Measurements from ENCODE around the gene UBA6.
A peak's percentile ranks its signal among the peaks of the same experiment; 100 is the strongest.

The UBA6 gene

DNA sequence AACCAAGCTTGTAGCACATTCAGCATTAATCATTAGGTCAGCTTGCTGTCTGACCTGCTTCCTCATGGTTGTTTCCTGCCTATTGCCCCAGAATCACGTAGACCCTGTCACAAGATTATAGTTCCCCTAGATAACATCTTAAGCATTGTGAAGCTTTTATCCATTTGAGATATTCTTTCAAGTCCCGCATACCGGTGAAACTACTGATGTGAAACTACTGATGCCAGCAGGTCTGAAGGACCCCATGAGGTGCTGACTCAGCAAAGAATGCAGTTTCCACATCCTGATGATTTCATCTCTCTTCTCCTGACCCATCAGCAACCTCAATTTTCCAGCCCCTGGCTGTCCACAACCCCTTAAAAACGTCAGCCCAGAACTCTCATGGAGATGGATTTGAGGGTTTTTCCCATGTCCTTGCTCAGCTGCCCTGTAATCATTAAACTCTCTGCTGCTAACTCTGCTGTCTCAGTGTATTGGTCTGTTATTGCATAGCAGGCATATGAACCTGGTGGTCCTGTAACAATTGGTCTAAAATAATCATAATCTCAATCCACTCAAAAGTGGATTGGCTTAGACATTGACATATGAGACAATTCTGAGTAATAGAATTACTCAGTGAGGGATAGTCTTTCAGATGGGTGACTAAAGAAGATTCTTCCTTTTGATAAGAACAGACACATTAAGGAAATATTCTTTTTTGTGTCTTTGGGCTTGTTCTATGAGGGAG lies 26.3 kb upstream of the UBA6 start:
- H3K36me3 ChIP-seq (ENCODE audit: insufficient read depth), result no peaks in the 10 kb centered on the region
- H3K27ac ChIP-seq, result peak overlapping the region; percentile 8; the same call in 1 of the 2 replicates
- H3K4me1 ChIP-seq (ENCODE audit: low read depth, poor library complexity, severe bottlenecking), result peaks cover 15% of the 10 kb centered on the region
- H2AFZ ChIP-seq (ENCODE audit: low read depth), result no peak overlapping the region
- H3K4me2 ChIP-seq, result peak overlapping the region; percentile 7; the same call in 1 of the 2 replicates
- TF ChIP-seq, protein P1, sequence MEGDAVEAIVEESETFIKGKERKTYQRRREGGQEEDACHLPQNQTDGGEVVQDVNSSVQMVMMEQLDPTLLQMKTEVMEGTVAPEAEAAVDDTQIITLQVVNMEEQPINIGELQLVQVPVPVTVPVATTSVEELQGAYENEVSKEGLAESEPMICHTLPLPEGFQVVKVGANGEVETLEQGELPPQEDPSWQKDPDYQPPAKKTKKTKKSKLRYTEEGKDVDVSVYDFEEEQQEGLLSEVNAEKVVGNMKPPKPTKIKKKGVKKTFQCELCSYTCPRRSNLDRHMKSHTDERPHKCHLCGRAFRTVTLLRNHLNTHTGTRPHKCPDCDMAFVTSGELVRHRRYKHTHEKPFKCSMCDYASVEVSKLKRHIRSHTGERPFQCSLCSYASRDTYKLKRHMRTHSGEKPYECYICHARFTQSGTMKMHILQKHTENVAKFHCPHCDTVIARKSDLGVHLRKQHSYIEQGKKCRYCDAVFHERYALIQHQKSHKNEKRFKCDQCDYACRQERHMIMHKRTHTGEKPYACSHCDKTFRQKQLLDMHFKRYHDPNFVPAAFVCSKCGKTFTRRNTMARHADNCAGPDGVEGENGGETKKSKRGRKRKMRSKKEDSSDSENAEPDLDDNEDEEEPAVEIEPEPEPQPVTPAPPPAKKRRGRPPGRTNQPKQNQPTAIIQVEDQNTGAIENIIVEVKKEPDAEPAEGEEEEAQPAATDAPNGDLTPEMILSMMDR (conservative IDR thresholded peaks at IDR 0.05; ENCODE audit: low read depth, low read length), result no peak
- no peak overlapping the region for H3K4me3 ChIP-seq (IDR thresholded peaks at IDR 0.05; ENCODE audit: insufficient read depth, low read depth, low read length)
- H3K27me3 ChIP-seq (ENCODE audit: insufficient read depth, low read depth), result no peaks in the 10 kb centered on the region
- H4K20me1 ChIP-seq (ENCODE audit: insufficient read depth), result no peaks in the 10 kb centered on the region
- no peaks in the 10 kb centered on the region for H3K79me2 ChIP-seq (ENCODE audit: insufficient read depth, low read depth)
- H3K9ac ChIP-seq, result no peak overlapping the region

DNA sequence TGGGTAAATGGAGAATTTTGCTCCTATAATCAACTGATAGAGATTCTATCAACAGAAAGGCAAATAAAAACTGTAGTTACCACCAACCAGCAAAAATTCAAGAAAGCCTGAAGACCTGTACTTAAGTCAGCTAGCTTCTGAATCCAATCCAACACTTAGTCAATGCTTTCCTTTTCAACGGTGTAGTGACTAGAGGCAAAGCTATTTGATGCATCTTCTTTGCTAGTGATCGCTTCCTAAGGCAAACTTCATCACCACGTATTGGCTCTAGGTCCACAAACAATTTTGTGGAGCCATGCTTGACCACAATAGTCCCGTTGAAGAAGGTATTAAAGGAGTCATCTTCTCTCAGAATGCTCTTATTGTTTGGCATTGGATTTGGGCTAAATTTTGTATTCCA lies 25.0 kb upstream of the UBA6 start:
- Histone ChIP-seq H3K4me3 (IDR thresholded peaks at IDR 0.05; ENCODE audit: insufficient read depth, low read depth, low read length) (no peak overlapping the region), H3K4me1 (ENCODE audit: low read depth, poor library complexity, severe bottlenecking) (peaks cover 15% of the 10 kb centered on the region), H3K27me3 (ENCODE audit: insufficient read depth, low read depth) (no peaks in the 10 kb centered on the region), H3K79me2 (ENCODE audit: insufficient read depth, low read depth) (no peaks in the 10 kb centered on the region), H3K36me3 (ENCODE audit: insufficient read depth) (no peaks in the 10 kb centered on the region), H2AFZ (ENCODE audit: low read depth) (no peak overlapping the region), H3K4me2 (no peak overlapping the region), H4K20me1 (ENCODE audit: insufficient read depth) (no peaks in the 10 kb centered on the region), H3K27ac (no peak overlapping the region), H3K9ac (no peak overlapping the region)
- TF ChIP-seq, protein P1 (conservative IDR thresholded peaks at IDR 0.05; ENCODE audit: low read depth, low read length), result no peak

DNA sequence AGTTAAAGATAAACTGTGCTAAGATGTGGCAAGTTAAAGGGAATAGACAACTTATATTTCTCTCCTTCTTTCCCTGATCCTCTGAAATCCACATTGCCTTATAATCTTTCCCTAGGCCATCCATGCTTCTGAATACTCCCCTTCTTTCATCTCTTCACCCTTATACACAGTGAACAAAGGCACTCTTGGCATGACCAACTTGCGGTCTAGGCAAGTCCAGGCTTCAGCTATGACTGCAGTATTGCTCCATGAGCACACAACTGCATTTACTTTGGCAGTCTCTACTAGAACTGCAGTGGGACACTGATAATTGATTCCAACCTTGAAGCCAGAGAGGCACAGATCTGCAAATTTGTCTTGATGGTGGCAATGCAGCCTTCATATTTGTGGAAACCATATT lies 24.2 kb upstream of the UBA6 start:
- H3K27ac ChIP-seq, result no peak overlapping the region
- peaks cover 15% of the 10 kb centered on the region for H3K4me1 ChIP-seq (ENCODE audit: low read depth, poor library complexity, severe bottlenecking)
- no peaks in the 10 kb centered on the region for H3K36me3 ChIP-seq (ENCODE audit: insufficient read depth)
- H4K20me1 ChIP-seq (ENCODE audit: insufficient read depth), result no peaks in the 10 kb centered on the region
- no peak overlapping the region for H3K4me3 ChIP-seq (IDR thresholded peaks at IDR 0.05; ENCODE audit: insufficient read depth, low read depth, low read length)
- no peaks in the 10 kb centered on the region for H3K27me3 ChIP-seq (ENCODE audit: insufficient read depth, low read depth)
- H3K9ac ChIP-seq, result no peak overlapping the region
- H2AFZ ChIP-seq (ENCODE audit: low read depth), result no peak overlapping the region
- no peaks in the 10 kb centered on the region for H3K79me2 ChIP-seq (ENCODE audit: insufficient read depth, low read depth)
- TF ChIP-seq, protein P1 (conservative IDR thresholded peaks at IDR 0.05; ENCODE audit: low read depth, low read length), result no peak
- H3K4me2 ChIP-seq, result no peak overlapping the region

DNA sequence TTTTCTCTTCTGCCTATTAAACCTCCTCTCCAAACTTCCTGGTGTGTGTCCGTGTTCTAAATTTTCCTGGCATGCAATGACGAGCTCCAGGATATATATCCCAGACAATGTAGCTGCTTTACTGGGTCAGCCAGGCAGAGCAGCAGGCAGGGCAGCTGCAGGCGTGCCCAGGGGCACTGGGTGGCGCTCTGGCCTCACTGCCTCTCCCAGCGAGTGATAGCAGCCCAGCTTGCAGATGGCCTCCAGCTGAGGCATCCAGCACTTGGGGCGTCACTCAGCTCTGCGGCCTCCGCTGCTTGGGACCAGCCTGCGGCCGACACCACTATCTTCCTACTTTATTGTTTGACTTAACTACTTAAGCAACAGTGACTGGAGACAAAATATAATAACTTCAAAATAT lies 23.0 kb upstream of the UBA6 start:
- no peak overlapping the region for H3K9ac ChIP-seq
- H3K36me3 ChIP-seq (ENCODE audit: insufficient read depth), result no peaks in the 10 kb centered on the region
- H3K4me1 ChIP-seq (ENCODE audit: low read depth, poor library complexity, severe bottlenecking), result peaks cover 15% of the 10 kb centered on the region
- TF ChIP-seq, protein P1 (conservative IDR thresholded peaks at IDR 0.05; ENCODE audit: low read depth, low read length), result no peak
- H3K27me3 ChIP-seq (ENCODE audit: insufficient read depth, low read depth), result no peaks in the 10 kb centered on the region
- no peak overlapping the region for H3K27ac ChIP-seq
- no peak overlapping the region for H3K4me3 ChIP-seq (IDR thresholded peaks at IDR 0.05; ENCODE audit: insufficient read depth, low read depth, low read length)
- no peak overlapping the region for H2AFZ ChIP-seq (ENCODE audit: low read depth)
- no peaks in the 10 kb centered on the region for H4K20me1 ChIP-seq (ENCODE audit: insufficient read depth)
- no peak overlapping the region for H3K4me2 ChIP-seq
- no peaks in the 10 kb centered on the region for H3K79me2 ChIP-seq (ENCODE audit: insufficient read depth, low read depth)

All from KMS-11 (cell line).